ENCODE data around the gene ATP6V1D. TPM values are rescaled to one million over a fixed set of nuclear protein-coding genes. Genes with fewer than 3 reads are reported as not detected.

The ATP6V1D gene
- total and polyA plus RNA-seq, 9 of the 15 experiments (the other 6 are each of a cell fraction or from before 2014, with no cell fraction given): 35.5 to 91.0 (median 50.0) TPM

- FAIRE-seq: no peak
- H2AFZ ChIP-seq (ENCODE audit: low read depth, low read length): no peak overlapping the region
- no peak for ATAC-seq
- no peak overlapping the region for H3K27ac ChIP-seq (ENCODE audit: extremely low read depth, low read depth, low read length)
- H3K27me3 ChIP-seq (ENCODE audit: control insufficient read depth in 2 of 2, insufficient read depth in 2 of 2, low read length in 2 of 2): no peaks in the 10 kb centered on the region
- no peaks in the 10 kb centered on the region for H3K9me3 ChIP-seq (replicated peaks; ENCODE audit: control insufficient read depth, insufficient read depth, low read depth, low read length)
- H4K20me1 ChIP-seq (replicated peaks; ENCODE audit: control insufficient read depth, insufficient read depth, low read length): no peaks in the 10 kb centered on the region
- ChIA-PET POLR2A (no interaction called here), CTCF (ENCODE audit: low intra/inter-chr PET ratio) (no interaction called here)
- in situ Hi-C loops (cut with MboI): no loop called here
- no peak overlapping the region for H3K4me2 ChIP-seq (ENCODE audit: insufficient read depth, low read length)
- H3K79me2 ChIP-seq (ENCODE audit: control insufficient read depth, insufficient read depth, low read length): peaks cover 28% of the 10 kb centered on the region
- H3K4me3 ChIP-seq: no peak overlapping the region
- WGBS (ENCODE audit: insufficient coverage, low coverage, missing lambda C conversion rate): 90% methylated on average over 5 of the region's 5 CpGs
- H3K4me1 ChIP-seq (replicated peaks in 1 of 2; ENCODE audit: control insufficient read depth in 2 of 2, insufficient read depth in 2 of 2, low read length in 2 of 2): peaks cover 0 to 8% of the 10 kb centered on the region in 2 experiments; a peak in 2 of 5 replicates
- BruUV-seq (replicated peaks): no TSS peak
- no peak overlapping the region for H3K9ac ChIP-seq (ENCODE audit: insufficient read depth in 1 of 2, low read depth in 2 of 2, low read length in 2 of 2)
- TF ChIP-seq NR4A1 (CRISPR knock-in tag; IDR thresholded peaks at IDR 0.05) (no peak), NR4A1 (tag; IDR thresholded peaks at IDR 0.05) (no peak), C11orf30 (IDR thresholded peaks at IDR 0.05; ENCODE audit: low read depth) (peak; percentile 84), PBX2 (CRISPR knock-in tag; IDR thresholded peaks at IDR 0.05; ENCODE audit: low read depth) (no peak), PBX2 (tag; conservative IDR thresholded peaks at IDR 0.05; ENCODE audit: low read depth) (no peak), MECOM (CRISPR knock-in tag; IDR thresholded peaks at IDR 0.05) (no peak), MAFF (IDR thresholded peaks at IDR 0.05; ENCODE audit: low read length) (peak; percentile 84), ZNF316 (IDR thresholded peaks at IDR 0.05) (peak; percentile 89), MAFK (IDR thresholded peaks at IDR 0.05; ENCODE audit: low read length) (peak; percentile 78), MAFG (tag; conservative IDR thresholded peaks at IDR 0.05) (peak; percentile 76), CEBPB (tag; IDR thresholded peaks at IDR 0.05) (no peak), NFRKB (IDR thresholded peaks at IDR 0.05; ENCODE audit: low read depth) (no peak), CREB1 (IDR thresholded peaks at IDR 0.05) (no peak), CREB1 (CRISPR knock-in tag; IDR thresholded peaks at IDR 0.05) (no peak)
- intact Hi-C loops (cut with micrococcal nuclease): no loop called here
- no peak for DNase-seq (ENCODE audit: extremely low read depth in 1 of 4, low spot score in 3 of 4)
- H3K36me3 ChIP-seq (ENCODE audit: control insufficient read depth, insufficient read depth, low read length): peaks cover 36% of the 10 kb centered on the region
- no peaks in the 10 kb centered on the region for H3K9me1 ChIP-seq (ENCODE audit: control insufficient read depth, insufficient read depth, low read length)
Observed at GRCh38 chr14:67352055-67352454, 7.5 kb downstream of the ATP6V1D start.

Measured in K562 (cell line).